Measurements from ENCODE around the gene COPG1. TPM values are rescaled to one million over a fixed set of nuclear protein-coding genes. Genes with fewer than 3 reads are reported as not detected.
A peak's percentile ranks its signal among the peaks of the same experiment; 100 is the strongest.

COPG1 gene
- total and polyA plus RNA-seq, 12 donors: 63.7 to 154 (median 96.1) TPM

DNA sequence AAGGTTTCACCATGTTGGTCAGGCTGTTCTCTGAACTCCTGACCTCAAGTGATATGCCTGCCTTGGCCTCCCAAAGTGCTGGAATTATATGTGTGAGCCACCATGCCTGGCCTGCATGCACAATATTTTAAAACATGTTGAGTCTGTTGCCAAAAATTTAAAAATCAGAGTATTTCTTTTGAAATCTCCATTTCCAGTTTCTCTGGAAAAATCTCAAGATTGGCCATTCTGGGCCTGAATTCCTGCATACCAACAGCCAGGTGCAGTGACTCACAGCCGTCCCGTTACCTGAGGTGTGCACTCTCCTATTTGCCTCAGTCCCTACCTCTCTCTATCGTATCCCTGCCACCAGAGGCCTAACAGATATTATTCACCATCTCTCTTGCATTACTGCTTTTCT, 15.0 kb upstream of the COPG1 start:
- WGBS, 2 donors: 91 to 95% methylated on average over 3 of the region's 3 CpGs
- TF ChIP-seq, protein P1, sequence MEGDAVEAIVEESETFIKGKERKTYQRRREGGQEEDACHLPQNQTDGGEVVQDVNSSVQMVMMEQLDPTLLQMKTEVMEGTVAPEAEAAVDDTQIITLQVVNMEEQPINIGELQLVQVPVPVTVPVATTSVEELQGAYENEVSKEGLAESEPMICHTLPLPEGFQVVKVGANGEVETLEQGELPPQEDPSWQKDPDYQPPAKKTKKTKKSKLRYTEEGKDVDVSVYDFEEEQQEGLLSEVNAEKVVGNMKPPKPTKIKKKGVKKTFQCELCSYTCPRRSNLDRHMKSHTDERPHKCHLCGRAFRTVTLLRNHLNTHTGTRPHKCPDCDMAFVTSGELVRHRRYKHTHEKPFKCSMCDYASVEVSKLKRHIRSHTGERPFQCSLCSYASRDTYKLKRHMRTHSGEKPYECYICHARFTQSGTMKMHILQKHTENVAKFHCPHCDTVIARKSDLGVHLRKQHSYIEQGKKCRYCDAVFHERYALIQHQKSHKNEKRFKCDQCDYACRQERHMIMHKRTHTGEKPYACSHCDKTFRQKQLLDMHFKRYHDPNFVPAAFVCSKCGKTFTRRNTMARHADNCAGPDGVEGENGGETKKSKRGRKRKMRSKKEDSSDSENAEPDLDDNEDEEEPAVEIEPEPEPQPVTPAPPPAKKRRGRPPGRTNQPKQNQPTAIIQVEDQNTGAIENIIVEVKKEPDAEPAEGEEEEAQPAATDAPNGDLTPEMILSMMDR (IDR thresholded peaks at IDR 0.05): no peak
- Histone ChIP-seq H3K27ac (peak overlapping the region in 2 of 10 donors; percentile 21 to 88), H3K4me3 (no peak overlapping the region), H3K4me1 (peaks cover 0 to 63% (median 6%) of the 10 kb centered on the region in 9 donors), H3K36me3 (no peaks in the 10 kb centered on the region), H3K27me3 (no peaks in the 10 kb centered on the region), H3K9me3 (no peaks in the 10 kb centered on the region)
- DNase-seq (no peak), ATAC-seq (no peak)
- intact Hi-C loops (cut with DNase I): no loop called here

GRCh38 chr3:129235344-129235917, 14.0 kb upstream of the COPG1 start:
- H3K36me3 ChIP-seq: no peaks in the 10 kb centered on the region
- TF ChIP-seq, protein P1 (IDR thresholded peaks at IDR 0.05): no peak
- intact Hi-C loops (cut with DNase I): no loop called here
- DNase-seq: no peak
- WGBS, 2 donors: 96% methylated on average over 4 of the region's 4 CpGs
- no peak for ATAC-seq
- H3K4me3 ChIP-seq: no peak overlapping the region
- peak overlapping the region in 1 of 10 donors; percentile 88 for H3K27ac ChIP-seq
- no peaks in the 10 kb centered on the region for H3K9me3 ChIP-seq
- no peaks in the 10 kb centered on the region for H3K27me3 ChIP-seq
- H3K4me1 ChIP-seq: peaks cover 0 to 63% (median 8%) of the 10 kb centered on the region in 9 donors

DNA sequence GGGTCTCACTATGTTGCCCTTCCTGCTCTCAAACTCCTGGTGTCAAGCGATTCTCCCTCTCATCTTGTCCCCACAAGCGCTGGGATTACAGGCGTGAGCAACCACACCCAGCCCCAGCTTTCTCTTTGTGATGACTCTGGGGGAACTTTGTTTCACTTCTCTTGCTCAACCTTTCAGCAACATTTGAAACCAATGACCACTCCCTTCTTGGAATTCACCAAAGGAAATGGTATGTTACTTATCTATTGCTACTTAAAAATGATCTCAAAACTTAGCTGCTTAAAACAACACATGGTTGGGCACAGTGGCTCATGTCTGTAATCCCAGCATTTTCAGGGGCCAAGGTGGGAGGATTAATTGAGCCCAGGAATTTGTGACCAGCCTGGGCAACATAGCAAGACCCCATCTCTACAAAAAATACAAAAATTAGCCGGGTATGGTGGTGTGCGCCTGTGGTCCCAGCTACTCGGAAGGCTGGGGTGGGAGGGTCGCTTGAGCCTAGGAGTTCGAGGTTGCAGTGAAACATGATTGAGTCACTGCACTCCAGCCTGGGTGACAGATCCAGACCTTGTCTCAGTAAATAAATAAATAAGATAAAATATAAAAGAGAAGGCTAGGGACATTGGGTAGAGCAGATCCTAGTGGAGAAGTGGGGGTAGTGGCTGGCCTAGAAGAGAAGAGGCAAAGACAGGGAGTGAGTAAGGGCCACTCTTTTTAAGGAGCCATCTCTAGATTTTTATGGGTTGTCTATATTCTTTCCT, 10.3 kb upstream of the COPG1 start:
- H3K4me1 ChIP-seq: peaks cover 0 to 40% (median 9%) of the 10 kb centered on the region in 9 donors
- H3K4me3 ChIP-seq: no peak overlapping the region
- DNase-seq: no peak
- no peaks in the 10 kb centered on the region for H3K27me3 ChIP-seq
- peak in 4 of 8 donors; percentile 52 to 78 (median 62) for ATAC-seq
- TF ChIP-seq, protein P1 (IDR thresholded peaks at IDR 0.05): no peak
- peak overlapping the region in 4 of 10 donors; percentile 38 to 92 (median 60) for H3K27ac ChIP-seq
- 81 to 91% methylated on average over 8 of the region's 8 CpGs for WGBS, 2 donors
- peaks cover 0 to 3% (median 0%) of the 10 kb centered on the region in 11 donors for H3K9me3 ChIP-seq
- no peaks in the 10 kb centered on the region for H3K36me3 ChIP-seq
- intact Hi-C loops (cut with DNase I): no loop called here

GRCh38 chr3:129239991-129240390, 9.4 kb upstream of the COPG1 start:
- peak overlapping the region in 9 of 10 donors; percentile 12 to 92 (median 38) for H3K27ac ChIP-seq

More at GRCh38 chr3:129239991-129240390, 9.4 kb upstream of the COPG1 start:
- Histone ChIP-seq H3K36me3 (no peaks in the 10 kb centered on the region), H3K9me3 (peaks cover 0 to 3% (median 0%) of the 10 kb centered on the region in 11 donors), H3K4me1 (peaks cover 0 to 33% (median 9%) of the 10 kb centered on the region in 9 donors), H3K27me3 (no peaks in the 10 kb centered on the region), H3K4me3 (no peak overlapping the region)
- TF ChIP-seq, protein P1 (IDR thresholded peaks at IDR 0.05): no peak
- ATAC-seq: peak in 2 of 8 donors; percentile 6 to 7
- intact Hi-C loops (cut with DNase I): loop anchor here in 4 of 10 donors (5.0 to 10.0 kb wide), 4 partner anchors 55 to 268 kb away; partner anchors contain the start of gene CNBP (in 1 of the 4)
- 70 to 71% methylated on average over 6 of the region's 6 CpGs for WGBS, 2 donors
- DNase-seq: no peak
